H9 (cell line): ENCODE data around the gene FOXO1. TPM values are rescaled to one million over a fixed set of nuclear protein-coding genes. Genes with fewer than 3 reads are reported as not detected.

Experiments
- DNase-seq: peaks from one replicate; pipeline ENCODE4 v3.0.0-alpha.2; 2017
- H2AFZ ChIP-seq: one replicate; pipeline ENCODE4 v1.6.1; 2013; ENCODE audit warnings: mild to moderate bottlenecking, low read length, control low read depth, moderate library complexity
- H2AK5ac ChIP-seq: 2 replicates; pipeline ENCODE4 v1.6.1; 2013; ENCODE audit warnings: low read length, control low read depth, mixed read lengths; ENCODE audit not compliant: insufficient read length
- H2BK120ac ChIP-seq: one replicate; pipeline ENCODE4 v1.6.1; 2013; ENCODE audit warnings: low read depth, mild to moderate bottlenecking, low read length, control low read depth, inconsistent platforms; ENCODE audit not compliant: poor library complexity, severe bottlenecking
- H2BK12ac ChIP-seq: 2 replicates; pipeline ENCODE4 v1.6.1; 2013; ENCODE audit warnings: low read length, control low read depth, mixed read lengths, low read depth; ENCODE audit not compliant: insufficient read length
- H2BK15ac ChIP-seq: 2 replicates; pipeline ENCODE4 v1.6.1; 2013; ENCODE audit warnings: low read depth, low read length, control low read depth
- H2BK20ac ChIP-seq: one replicate; pipeline ENCODE4 v1.6.1; 2013; ENCODE audit warnings: low read depth, mild to moderate bottlenecking, low read length, control low read depth, inconsistent platforms; ENCODE audit not compliant: poor library complexity, severe bottlenecking
- H2BK5ac ChIP-seq: 2 replicates; pipeline ENCODE4 v1.6.1; 2013; ENCODE audit warnings: low read length, control low read depth, mixed read lengths; ENCODE audit not compliant: insufficient read length
- H3K14ac ChIP-seq: 2 replicates; pipeline ENCODE4 v1.6.1; 2013; ENCODE audit warnings: low read length, control low read depth; ENCODE audit not compliant: insufficient read depth
- H3K18ac ChIP-seq: 2 replicates; pipeline ENCODE4 v1.6.1; 2013; ENCODE audit warnings: low read depth, mild to moderate bottlenecking, mixed read lengths, low read length, control low read depth; ENCODE audit not compliant: insufficient read length
- H3K23ac ChIP-seq: 2 replicates; pipeline ENCODE4 v1.6.1; 2013; ENCODE audit warnings: low read length, control low read depth, mixed read lengths, low read depth; ENCODE audit not compliant: insufficient read length
- H3K23me2 ChIP-seq: 2 replicates; pipeline ENCODE4 v1.6.1; 2013; ENCODE audit warnings: low read depth, mild to moderate bottlenecking, mixed read lengths, low read length, control low read depth; ENCODE audit not compliant: insufficient read length, poor library complexity, severe bottlenecking
- H3K27ac ChIP-seq: 2 replicates; pipeline ENCODE4 v1.5.1; 2013; ENCODE audit warnings: low read length, control low read depth, mixed read lengths, low read depth; ENCODE audit not compliant: insufficient read length
- H3K27me3 ChIP-seq: 2 replicates; pipeline ENCODE4 v1.6.1; 2013; ENCODE audit warnings: low read length, control low read depth, inconsistent platforms; ENCODE audit not compliant: insufficient read depth
- H3K4ac ChIP-seq: 2 replicates; pipeline ENCODE4 v1.6.1; 2013; ENCODE audit warnings: low read depth, mild to moderate bottlenecking, control low read depth, inconsistent platforms, low read length, moderate library complexity
- H3K4me1 ChIP-seq: 2 replicates; pipeline ENCODE4 v1.6.1; 2013; ENCODE audit warnings: low read length, control low read depth, inconsistent platforms; ENCODE audit not compliant: insufficient read depth
- H3K4me2 ChIP-seq: 2 replicates; pipeline ENCODE4 v1.6.1; 2013; ENCODE audit warnings: low read length, control low read depth, mixed read lengths; ENCODE audit not compliant: insufficient read length, insufficient read depth
- H3K56ac ChIP-seq: 2 replicates; pipeline ENCODE4 v1.6.1; 2013; ENCODE audit warnings: low read depth, mild to moderate bottlenecking, mixed read lengths, low read length, control low read depth; ENCODE audit not compliant: insufficient read length
- H3K79me1 ChIP-seq: 2 replicates; pipeline ENCODE4 v1.6.1; 2013; ENCODE audit warnings: low read depth, mild to moderate bottlenecking, moderate library complexity, low read length, control low read depth, inconsistent platforms; ENCODE audit not compliant: insufficient read depth, poor library complexity, severe bottlenecking
- H3K79me2 ChIP-seq: 2 replicates; pipeline ENCODE4 v1.6.1; 2013; ENCODE audit warnings: low read length, control low read depth, inconsistent platforms; ENCODE audit not compliant: insufficient read depth
- H3K9ac ChIP-seq: 2 replicates; pipeline ENCODE4 v1.6.1; 2013; ENCODE audit warnings: low read length, control low read depth, mixed read lengths; ENCODE audit not compliant: insufficient read length; ENCODE audit errors: extremely low read depth
- H3K9me3 ChIP-seq: one replicate; pipeline ENCODE4 v1.6.1; 2013; ENCODE audit warnings: low read depth, low read length, inconsistent platforms; ENCODE audit not compliant: control insufficient read depth
- H3T11ph ChIP-seq: one replicate; pipeline ENCODE4 v1.6.1; 2013; ENCODE audit warnings: mild to moderate bottlenecking, low read length, control low read depth, inconsistent platforms
- H4K20me1 ChIP-seq: one replicate; pipeline ENCODE4 v1.6.1; 2013; ENCODE audit not compliant: control insufficient read depth, insufficient read length, insufficient read depth
- H4K5ac ChIP-seq: 2 replicates; pipeline ENCODE4 v1.6.1; 2013; ENCODE audit warnings: low read depth, mild to moderate bottlenecking, mixed read lengths, low read length, control low read depth; ENCODE audit not compliant: insufficient read length
- H4K8ac ChIP-seq: replicated peaks from 2 replicates; pipeline ENCODE4 v1.6.1; 2013; ENCODE audit warnings: low read length, control low read depth, mixed read lengths, low read depth; ENCODE audit not compliant: insufficient read length
- H4K91ac ChIP-seq: 2 replicates; pipeline ENCODE4 v1.6.1; 2013; ENCODE audit warnings: low read depth, mild to moderate bottlenecking, moderate library complexity, mixed read lengths, low read length, control low read depth; ENCODE audit not compliant: insufficient read length
- H3K27ac Mint-ChIP-seq, 3 experiments: 2 replicates in 2 of 3; 3 replicates in 1 of 3; pipeline ENCODE4 v1.8.0; 2020 to 2021; ENCODE audit warnings: mixed read lengths in 3 of 3, mild to moderate bottlenecking in 1 of 3, moderate library complexity in 1 of 3
- H3K27me3 Mint-ChIP-seq: 2 replicates; pipeline ENCODE4 v1.8.0; 2021; ENCODE audit warnings: low read depth, mild to moderate bottlenecking, moderate library complexity, mixed read lengths
- H3K36me3 Mint-ChIP-seq, 3 experiments: 2 replicates in 2 of 3; 3 replicates in 1 of 3; pipeline ENCODE4 v1.8.0; 2020 to 2021; ENCODE audit warnings: low read depth in 3 of 3, mixed read lengths in 3 of 3; ENCODE audit not compliant: insufficient read depth in 1 of 3
- H3K4me1 Mint-ChIP-seq, 2 experiments: 2 replicates each; pipeline ENCODE4 v1.8.0; 2020; ENCODE audit warnings: mixed read lengths in 2 of 2
- H3K4me3 Mint-ChIP-seq, 2 experiments: 2 replicates in 1 of 2; 3 replicates in 1 of 2; pipeline ENCODE4 v1.8.0; 2020 to 2021; ENCODE audit warnings: mild to moderate bottlenecking in 2 of 2, mixed read lengths in 2 of 2, moderate library complexity in 1 of 2
- H3K9me3 Mint-ChIP-seq, 2 experiments: 2 replicates in 1 of 2; 3 replicates in 1 of 2; pipeline ENCODE4 v1.8.0; 2020; ENCODE audit warnings: mild to moderate bottlenecking in 2 of 2, mixed read lengths in 2 of 2, moderate library complexity in 1 of 2
- WGBS: extraction: QIAGEN DNeasy Blood & Tissue Kit; methylation state at CpG from one replicate; pipeline ENCODE4 v1.1.7; 2013; ENCODE audit warnings: missing lambda C conversion rate, low lambda C conversion rate, mixed read lengths; ENCODE audit not compliant: insufficient read length; ENCODE audit errors: extremely low coverage; 5-methylcytosine and 5-hydroxymethylcytosine counted together
- total RNA-seq: library from RNA; stranded (reverse); gene quantifications from 2 replicates; pipeline ENCODE4 v1.2.1, GENCODE V29; 2021
- TF ChIP-seq, protein P1 (sequence below): fragments of 200-600 bp; sonication (generic); conservative IDR thresholded peaks from 3 replicates; pipeline ENCODE4 v1.8.0; 2021; ENCODE audit warnings: antibody characterized with exemption, mild to moderate bottlenecking

FOXO1 gene
- total RNA-seq, 1 experiment from 2014 or later: 44.6 TPM

DNA sequence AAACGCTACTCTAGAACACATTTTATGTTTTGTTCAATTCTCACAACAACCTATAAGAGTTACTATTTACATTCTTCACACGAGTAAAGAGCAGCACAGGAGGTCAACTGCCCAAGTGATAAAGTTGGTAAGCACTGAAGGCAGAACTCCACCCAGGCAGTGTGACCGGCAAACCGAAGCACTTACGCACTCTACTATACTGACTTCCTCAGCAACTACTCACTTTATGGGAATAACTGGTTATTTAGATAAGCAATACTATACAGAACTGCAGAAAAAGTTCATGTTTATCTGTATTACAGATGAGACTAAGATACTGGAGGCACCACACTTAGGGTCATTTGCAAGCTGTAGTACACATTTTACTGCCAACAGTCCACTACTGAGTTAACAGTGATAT is 28.8 kb downstream of the FOXO1 start:
- H2AFZ ChIP-seq: no peak overlapping the region
- H3T11ph ChIP-seq: no peak overlapping the region
- no peak overlapping the region for H2BK15ac ChIP-seq
- H2BK12ac ChIP-seq: no peak overlapping the region
- Mint-ChIP-seq H3K36me3 (peaks cover 2 to 12% (median 5%) of the 10 kb centered on the region in 3 experiments), H3K9me3 (no peaks in the 10 kb centered on the region), H3K27ac (peak overlapping the region in 1 of 3 experiments; percentile 52; a peak in 2 of 7 replicates), H3K27me3 (no peaks in the 10 kb centered on the region), H3K4me1 (peaks cover 47 to 53% of the 10 kb centered on the region in 2 experiments), H3K4me3 (no peak overlapping the region)
- TF ChIP-seq, protein P1, sequence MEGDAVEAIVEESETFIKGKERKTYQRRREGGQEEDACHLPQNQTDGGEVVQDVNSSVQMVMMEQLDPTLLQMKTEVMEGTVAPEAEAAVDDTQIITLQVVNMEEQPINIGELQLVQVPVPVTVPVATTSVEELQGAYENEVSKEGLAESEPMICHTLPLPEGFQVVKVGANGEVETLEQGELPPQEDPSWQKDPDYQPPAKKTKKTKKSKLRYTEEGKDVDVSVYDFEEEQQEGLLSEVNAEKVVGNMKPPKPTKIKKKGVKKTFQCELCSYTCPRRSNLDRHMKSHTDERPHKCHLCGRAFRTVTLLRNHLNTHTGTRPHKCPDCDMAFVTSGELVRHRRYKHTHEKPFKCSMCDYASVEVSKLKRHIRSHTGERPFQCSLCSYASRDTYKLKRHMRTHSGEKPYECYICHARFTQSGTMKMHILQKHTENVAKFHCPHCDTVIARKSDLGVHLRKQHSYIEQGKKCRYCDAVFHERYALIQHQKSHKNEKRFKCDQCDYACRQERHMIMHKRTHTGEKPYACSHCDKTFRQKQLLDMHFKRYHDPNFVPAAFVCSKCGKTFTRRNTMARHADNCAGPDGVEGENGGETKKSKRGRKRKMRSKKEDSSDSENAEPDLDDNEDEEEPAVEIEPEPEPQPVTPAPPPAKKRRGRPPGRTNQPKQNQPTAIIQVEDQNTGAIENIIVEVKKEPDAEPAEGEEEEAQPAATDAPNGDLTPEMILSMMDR: no peak
- no peak overlapping the region for H3K27ac ChIP-seq
- H3K23ac ChIP-seq: no peak overlapping the region
- no peak overlapping the region for H3K4ac ChIP-seq
- H3K79me1 ChIP-seq: no peaks in the 10 kb centered on the region
- peaks cover 63% of the 10 kb centered on the region; the same call in 1 of the 2 replicates for H3K79me2 ChIP-seq
- H4K8ac ChIP-seq: no peak overlapping the region
- H2BK5ac ChIP-seq: no peak overlapping the region
- H2BK20ac ChIP-seq: no peak overlapping the region
- no peaks in the 10 kb centered on the region for H3K23me2 ChIP-seq
- H3K9me3 ChIP-seq: no peaks in the 10 kb centered on the region
- no peak overlapping the region for H4K91ac ChIP-seq
- no peak for DNase-seq
- H3K4me1 ChIP-seq: peaks cover 8% of the 10 kb centered on the region
- no peaks in the 10 kb centered on the region for H4K20me1 ChIP-seq
- no peak overlapping the region for H3K4me2 ChIP-seq
- H3K14ac ChIP-seq: no peak overlapping the region
- no peaks in the 10 kb centered on the region for H3K27me3 ChIP-seq
- no peak overlapping the region for H4K5ac ChIP-seq
- no peak overlapping the region for H2AK5ac ChIP-seq
- H3K9ac ChIP-seq: no peak overlapping the region
- H2BK120ac ChIP-seq: no peak overlapping the region
- H3K56ac ChIP-seq: no peak overlapping the region
- WGBS: no CpG with 5 or more reads among the region's 5 CpGs
- H3K18ac ChIP-seq: no peak overlapping the region
